GM19043 (cell line): ENCODE data around the gene MBP.
"Not testable (repeated sequence)": the region's sequence is repeated elsewhere in the genome, so short reads cannot be mapped to it uniquely, and the experiment has no call there.

ENCODE experiments used
- ATAC-seq: cut with Tn5 transposase; IDR thresholded peaks from one replicate; pipeline ENCODE4 v1.9.1; 2021; ENCODE audit warnings: low read depth; ENCODE audit not compliant: unreplicated experiment

Gene MBP

GRCh38 chr18:76980663-76981395 lies 151.8 kb downstream of the MBP start:
- peak; percentile 18 for ATAC-seq

- no peak for ATAC-seq
Measured at GRCh38 chr18:76979906-76980305, 152.7 kb downstream of the MBP start.

GRCh38 chr18:76979111-76979751 lies 153.4 kb downstream of the MBP start:
- no peak for ATAC-seq

GRCh38 chr18:76978616-76979015 lies 154.0 kb downstream of the MBP start:
- no peak for ATAC-seq

GRCh38 chr18:76977684-76978232 lies 154.8 kb downstream of the MBP start:
- ATAC-seq = no peak

GRCh38 chr18:76977108-76977621 lies 155.4 kb downstream of the MBP start:
- ATAC-seq = no peak

- ATAC-seq = no peak
Measured at GRCh38 chr18:76975577-76976110, 156.9 kb downstream of the MBP start.

- ATAC-seq = no peak
Measured at GRCh38 chr18:76974386-76974785, 158.2 kb downstream of the MBP start.

- ATAC-seq = no peak
Measured at GRCh38 chr18:76973520-76974266, 158.9 kb downstream of the MBP start.

GRCh38 chr18:76972846-76973519 lies 159.6 kb downstream of the MBP start:
- no peak for ATAC-seq

GRCh38 chr18:76972241-76972640 lies 160.3 kb downstream of the MBP start:
- no peak for ATAC-seq

- no peak for ATAC-seq
Measured at GRCh38 chr18:76970770-76971559, 161.6 kb downstream of the MBP start.

GRCh38 chr18:76967721-76968472 lies 164.7 kb downstream of the MBP start:
- no peak for ATAC-seq

- not testable (repeated sequence) for ATAC-seq
Measured at GRCh38 chr18:76967299-76967698, 165.3 kb downstream of the MBP start.

GRCh38 chr18:76965555-76966151 lies 166.9 kb downstream of the MBP start:
- ATAC-seq = peak; percentile 43

GRCh38 chr18:76963936-76964335 lies 168.6 kb downstream of the MBP start:
- ATAC-seq = peak; percentile 53

- no peak for ATAC-seq
Measured at GRCh38 chr18:76962851-76963250, 169.7 kb downstream of the MBP start.

GRCh38 chr18:76960528-76961035 lies 172.0 kb downstream of the MBP start:
- no peak for ATAC-seq
